Testis (tissue), 2 donors: Measurements from ENCODE around the gene CLASRP.

Experiments
- CTCF ChIP-seq, 3 experiments: fragments of 450-650 bp in 2 of 3; fragments of 200-600 bp in 1 of 3; sonication (generic) in 1 of 3; IDR thresholded peaks; one replicate each; pipeline ENCODE4 v1.5.1; 2016 to 2019; ENCODE audit warnings: antibody characterized with exemption in 3 of 3, mild to moderate bottlenecking in 2 of 3, moderate library complexity in 1 of 3
- POLR2A ChIP-seq: fragments of 450-650 bp; IDR thresholded peaks from one replicate; pipeline ENCODE4 v1.6.1; 2017; ENCODE audit warnings: antibody characterized with exemption, mild to moderate bottlenecking, moderate library complexity

GRCh38 chr19:45100846-45101252 is 62.0 kb downstream of the CLASRP start:
- TF ChIP-seq CTCF (IDR thresholded peaks at IDR 0.05) (no peak), POLR2A (no peak)
